ENCODE data around the gene CASP2.
A peak's percentile ranks its signal among the peaks of the same experiment; 100 is the strongest.

The CASP2 gene

DNA sequence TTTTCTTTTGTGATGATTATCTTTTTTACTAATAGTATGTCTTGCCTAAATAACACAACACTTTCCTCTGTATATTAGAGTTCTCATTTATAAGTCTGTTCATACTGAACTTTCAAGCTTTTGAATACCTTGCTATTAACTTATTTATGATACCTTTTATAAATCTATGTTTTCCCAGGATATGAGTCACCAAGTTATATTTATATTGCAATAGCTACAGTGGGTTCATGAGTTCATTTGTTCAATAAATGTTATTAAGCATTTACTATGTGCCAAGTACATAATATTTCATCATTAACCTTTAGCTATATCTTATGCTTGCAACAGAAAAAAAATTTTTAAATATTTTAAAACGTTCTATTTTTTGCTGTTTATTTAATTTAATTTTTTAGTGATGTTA lies 46.1 kb downstream of the CASP2 start:
- no peak for DNase-seq (ENCODE audit: low read depth)
- no peak overlapping the region for H3K4me3 ChIP-seq (ENCODE audit: low read depth, low read length)
- TF ChIP-seq MYC (IDR thresholded peaks at IDR 0.05; ENCODE audit: low read depth, low read length), result no peak
- TF ChIP-seq, protein P1, sequence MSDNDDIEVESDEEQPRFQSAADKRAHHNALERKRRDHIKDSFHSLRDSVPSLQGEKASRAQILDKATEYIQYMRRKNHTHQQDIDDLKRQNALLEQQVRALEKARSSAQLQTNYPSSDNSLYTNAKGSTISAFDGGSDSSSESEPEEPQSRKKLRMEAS (IDR thresholded peaks at IDR 0.05; ENCODE audit: low read depth, low read length), result no peak
- TF ChIP-seq, protein P2, sequence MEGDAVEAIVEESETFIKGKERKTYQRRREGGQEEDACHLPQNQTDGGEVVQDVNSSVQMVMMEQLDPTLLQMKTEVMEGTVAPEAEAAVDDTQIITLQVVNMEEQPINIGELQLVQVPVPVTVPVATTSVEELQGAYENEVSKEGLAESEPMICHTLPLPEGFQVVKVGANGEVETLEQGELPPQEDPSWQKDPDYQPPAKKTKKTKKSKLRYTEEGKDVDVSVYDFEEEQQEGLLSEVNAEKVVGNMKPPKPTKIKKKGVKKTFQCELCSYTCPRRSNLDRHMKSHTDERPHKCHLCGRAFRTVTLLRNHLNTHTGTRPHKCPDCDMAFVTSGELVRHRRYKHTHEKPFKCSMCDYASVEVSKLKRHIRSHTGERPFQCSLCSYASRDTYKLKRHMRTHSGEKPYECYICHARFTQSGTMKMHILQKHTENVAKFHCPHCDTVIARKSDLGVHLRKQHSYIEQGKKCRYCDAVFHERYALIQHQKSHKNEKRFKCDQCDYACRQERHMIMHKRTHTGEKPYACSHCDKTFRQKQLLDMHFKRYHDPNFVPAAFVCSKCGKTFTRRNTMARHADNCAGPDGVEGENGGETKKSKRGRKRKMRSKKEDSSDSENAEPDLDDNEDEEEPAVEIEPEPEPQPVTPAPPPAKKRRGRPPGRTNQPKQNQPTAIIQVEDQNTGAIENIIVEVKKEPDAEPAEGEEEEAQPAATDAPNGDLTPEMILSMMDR (IDR thresholded peaks at IDR 0.05; ENCODE audit: low read depth, low read length), result no peak
- TF ChIP-seq POLR2A (IDR thresholded peaks at IDR 0.05; ENCODE audit: extremely low read depth, insufficient read length), result no peak

DNA sequence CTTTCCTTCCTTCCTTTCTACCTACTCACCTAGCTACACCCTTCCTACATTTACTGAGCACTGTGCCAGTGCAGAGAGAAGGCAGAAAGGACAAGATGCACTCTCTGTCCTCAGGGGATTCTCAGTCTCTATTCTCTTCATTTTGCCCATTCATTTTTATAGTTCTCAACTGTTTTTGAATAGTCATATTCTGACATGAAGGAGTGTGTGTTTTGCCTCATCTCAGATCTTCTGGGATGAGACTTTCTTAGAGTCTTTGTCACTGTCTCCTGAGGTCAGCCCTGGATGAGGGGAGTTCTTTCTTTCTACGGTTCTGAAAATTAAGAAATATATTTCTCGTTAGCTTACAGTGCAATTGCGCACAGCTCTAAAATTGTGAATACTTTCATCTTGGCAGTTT lies 49.1 kb downstream of the CASP2 start:
- TF ChIP-seq, protein P1 (IDR thresholded peaks at IDR 0.05; ENCODE audit: low read depth, low read length), result no peak
- DNase-seq (ENCODE audit: low read depth), result no peak
- no peak overlapping the region for H3K4me3 ChIP-seq (ENCODE audit: low read depth, low read length)

DNA sequence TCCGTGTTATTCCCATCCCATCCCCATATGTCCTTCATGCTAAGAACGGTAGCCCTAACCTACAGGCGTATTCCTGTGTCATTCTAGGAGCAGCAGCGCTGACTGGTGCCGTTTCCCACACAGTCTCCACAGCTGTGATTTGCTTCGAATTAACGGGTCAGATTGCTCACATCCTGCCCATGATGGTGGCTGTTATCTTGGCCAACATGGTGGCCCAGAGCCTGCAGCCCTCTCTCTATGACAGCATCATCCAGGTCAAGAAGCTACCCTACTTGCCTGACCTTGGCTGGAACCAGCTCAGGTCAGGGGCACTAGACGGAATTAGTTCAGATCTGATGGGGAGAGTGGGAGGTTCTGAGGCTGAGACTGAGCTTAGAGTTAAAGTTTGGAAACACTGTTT lies 53.7 kb downstream of the CASP2 start:
- TF ChIP-seq POLR2A (IDR thresholded peaks at IDR 0.05; ENCODE audit: extremely low read depth, insufficient read length) (no peak), MYC (IDR thresholded peaks at IDR 0.05; ENCODE audit: low read depth, low read length) (no peak)
- TF ChIP-seq, protein P2 (IDR thresholded peaks at IDR 0.05; ENCODE audit: low read depth, low read length), result no peak
- TF ChIP-seq, protein P1 (IDR thresholded peaks at IDR 0.05; ENCODE audit: low read depth, low read length), result no peak
- no peak overlapping the region for H3K4me3 ChIP-seq (ENCODE audit: low read depth, low read length)
- no peak for DNase-seq (ENCODE audit: low read depth)

DNA sequence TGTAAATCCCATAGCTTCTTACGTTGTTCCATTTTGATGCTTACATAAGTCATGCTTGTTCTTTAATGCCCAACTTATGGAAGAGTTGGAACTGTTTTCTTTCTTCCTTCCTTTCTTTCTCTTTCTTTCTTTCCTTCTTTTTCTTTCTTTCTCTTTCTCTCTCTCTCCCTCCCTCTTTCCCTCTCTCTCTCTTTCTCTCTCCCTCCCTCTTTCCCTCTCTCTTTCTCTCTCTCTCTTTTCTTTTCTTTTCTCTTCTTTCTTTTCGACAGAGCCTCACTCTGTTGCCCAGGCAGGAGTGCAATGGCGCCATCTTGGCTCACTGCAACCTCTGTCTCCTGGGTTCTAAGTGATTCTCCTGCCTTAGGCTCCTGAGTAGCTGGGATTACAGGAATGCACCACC lies 55.4 kb downstream of the CASP2 start:
- TF ChIP-seq MYC (IDR thresholded peaks at IDR 0.05; ENCODE audit: low read depth, low read length), result no peak
- TF ChIP-seq, protein P2 (IDR thresholded peaks at IDR 0.05; ENCODE audit: low read depth, low read length), result no peak
- no peak for TF ChIP-seq POLR2A (IDR thresholded peaks at IDR 0.05; ENCODE audit: extremely low read depth, insufficient read length)
- TF ChIP-seq, protein P1 (IDR thresholded peaks at IDR 0.05; ENCODE audit: low read depth, low read length), result no peak
- no peak overlapping the region for H3K4me3 ChIP-seq (ENCODE audit: low read depth, low read length)
- DNase-seq (ENCODE audit: low read depth), result no peak

DNA sequence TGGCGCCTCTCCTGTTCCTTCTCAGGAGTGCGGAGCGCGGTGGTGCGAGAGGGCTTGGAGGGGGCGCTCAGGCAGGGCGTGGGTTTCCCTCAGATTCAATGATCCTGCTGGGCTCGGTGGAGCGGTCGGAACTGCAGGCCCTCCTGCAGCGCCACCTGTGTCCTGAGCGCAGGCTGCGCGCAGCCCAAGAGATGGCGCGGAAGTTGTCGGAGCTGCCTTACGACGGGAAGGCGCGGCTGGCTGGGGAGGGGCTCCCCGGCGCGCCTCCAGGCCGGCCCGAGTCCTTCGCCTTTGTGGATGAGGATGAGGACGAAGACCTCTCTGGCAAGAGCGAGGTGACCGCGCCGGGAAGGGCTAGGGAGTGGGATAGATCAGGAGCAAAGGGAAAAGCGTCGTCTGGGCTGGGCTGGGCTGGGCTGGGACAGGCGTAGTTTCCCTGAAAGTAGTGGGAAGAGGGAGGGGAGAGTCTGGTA lies 57.3 kb downstream of the CASP2 start:
- no peak for TF ChIP-seq POLR2A (IDR thresholded peaks at IDR 0.05; ENCODE audit: extremely low read depth, insufficient read length)
- TF ChIP-seq, protein P2 (IDR thresholded peaks at IDR 0.05; ENCODE audit: low read depth, low read length), result peak; percentile 42
- peak; percentile 66 for DNase-seq (ENCODE audit: low read depth)
- no peak overlapping the region for H3K4me3 ChIP-seq (ENCODE audit: low read depth, low read length)

DNA sequence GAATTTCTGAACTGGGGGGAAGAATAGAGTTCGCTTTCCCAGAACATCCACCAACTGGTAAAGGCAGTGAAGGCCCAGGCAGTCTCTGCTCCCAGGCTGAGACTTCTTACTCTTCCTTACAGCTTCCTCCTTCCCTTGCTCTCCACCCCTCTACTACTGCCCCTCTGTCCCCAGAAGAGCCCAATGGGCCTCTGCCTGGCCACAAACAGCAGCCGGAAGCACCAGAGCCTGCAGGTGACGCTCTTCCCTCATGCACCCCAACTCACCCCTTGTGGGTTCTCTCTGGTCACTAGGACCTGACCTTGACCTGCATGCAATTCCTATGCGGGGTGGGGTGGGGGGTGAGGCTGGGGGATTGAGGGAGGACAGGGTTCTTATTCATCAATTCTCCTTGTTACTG lies 57.9 kb downstream of the CASP2 start:
- H3K4me3 ChIP-seq (ENCODE audit: low read depth, low read length), result no peak overlapping the region
- TF ChIP-seq, protein P2 (IDR thresholded peaks at IDR 0.05; ENCODE audit: low read depth, low read length), result no peak
- TF ChIP-seq, protein P1 (IDR thresholded peaks at IDR 0.05; ENCODE audit: low read depth, low read length), result no peak
- TF ChIP-seq POLR2A (IDR thresholded peaks at IDR 0.05; ENCODE audit: extremely low read depth, insufficient read length), result no peak
- TF ChIP-seq MYC (IDR thresholded peaks at IDR 0.05; ENCODE audit: low read depth, low read length), result no peak
- no peak for DNase-seq (ENCODE audit: low read depth)
